Airway epithelial cell (primary cell): ENCODE data around the gene MRPL12. TPM values are rescaled to one million over a fixed set of nuclear protein-coding genes. Genes with fewer than 3 reads are reported as not detected.

Experiments used
- total RNA-seq: library from RNA; depleted of rRNA; stranded (reverse); fragments of >200 nt; gene quantifications from 2 replicates; pipeline ENCODE4 v1.2.3, GENCODE V29; 2015

The MRPL12 gene
- total RNA-seq, result 136 and 143 TPM in 2 replicates

DNA sequence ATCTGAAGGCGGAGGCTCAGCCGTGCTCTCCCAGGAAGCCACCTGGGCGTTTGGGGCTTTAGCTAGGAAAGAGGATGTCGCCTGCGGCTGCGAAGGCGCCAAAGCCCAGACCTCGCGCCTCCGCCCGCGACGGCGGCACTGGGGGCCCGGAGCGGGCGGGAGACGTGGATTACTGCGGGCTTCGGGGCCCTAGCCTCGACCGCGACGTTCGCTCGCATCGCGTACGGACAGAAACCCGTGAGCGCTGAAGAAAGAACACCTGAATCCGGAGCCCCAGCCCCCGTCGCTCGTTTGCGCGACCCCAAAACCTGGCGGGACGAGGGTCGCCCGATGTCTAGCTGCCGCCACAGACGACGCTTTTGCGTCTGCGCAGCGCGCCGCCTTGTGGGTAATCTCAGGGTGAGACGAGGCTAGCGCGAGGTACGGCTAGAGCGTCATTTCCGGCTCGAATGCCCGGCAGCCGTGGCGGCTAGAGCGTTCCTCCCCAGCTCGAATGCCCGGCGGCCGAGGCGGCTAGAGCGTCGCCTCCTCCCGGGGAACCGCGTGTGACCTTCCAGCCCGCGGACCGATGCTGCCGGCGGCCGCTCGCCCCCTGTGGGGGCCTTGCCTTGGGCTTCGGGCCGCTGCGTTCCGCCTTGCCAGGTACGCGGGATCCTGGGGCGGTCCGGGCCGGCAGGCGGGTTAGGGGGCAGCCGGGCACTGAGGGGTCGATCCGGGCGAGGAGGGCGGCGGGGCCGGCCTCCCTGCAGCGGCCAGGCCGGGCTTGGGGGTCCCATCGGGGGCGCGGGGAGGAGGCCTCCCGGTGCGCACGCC is at the start of gene MRPL12:
Gene MRPL12, plus strand, starts transcription at position 434 of the 813 bp plus-strand sequence. Its CDS starts 135 bp downstream, at position 569.

DNA sequence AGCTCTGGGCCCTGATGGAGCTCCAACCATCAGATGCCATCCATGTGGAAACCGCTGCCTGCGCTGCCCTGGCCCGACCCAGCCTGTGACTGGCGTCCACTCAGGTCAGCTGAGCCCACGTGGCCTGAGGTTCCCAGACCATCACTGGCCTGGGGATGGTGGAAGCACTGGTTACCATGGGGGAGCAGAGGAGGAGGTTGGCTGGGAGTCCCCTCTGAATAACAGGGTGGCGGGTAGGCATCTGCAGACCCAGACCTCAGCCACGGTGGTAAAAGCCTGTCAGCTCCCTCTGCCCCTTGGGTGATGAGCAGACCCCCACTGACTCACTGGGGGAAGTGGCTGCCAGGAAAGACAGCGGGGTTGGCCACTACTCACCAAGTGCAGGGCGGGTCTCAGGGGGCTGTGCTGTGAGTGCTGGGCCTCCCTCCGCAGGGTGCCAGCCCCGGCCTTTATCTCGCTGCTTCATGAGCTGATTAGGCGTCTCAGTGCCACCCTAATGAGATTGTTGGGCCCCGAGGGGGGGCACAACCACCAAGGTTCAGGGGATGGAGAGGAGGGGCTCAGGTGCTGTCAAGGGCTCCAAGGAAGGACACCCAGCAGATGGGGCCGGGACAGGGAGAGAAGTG is 46.9 kb upstream of the MRPL12 start, which contains the start of gene PDE6G:
Gene PDE6G, minus strand, starts transcription at position 425 of the 626 bp plus-strand sequence. CDS start 3,237 bp downstream, outside the sequence.

DNA sequence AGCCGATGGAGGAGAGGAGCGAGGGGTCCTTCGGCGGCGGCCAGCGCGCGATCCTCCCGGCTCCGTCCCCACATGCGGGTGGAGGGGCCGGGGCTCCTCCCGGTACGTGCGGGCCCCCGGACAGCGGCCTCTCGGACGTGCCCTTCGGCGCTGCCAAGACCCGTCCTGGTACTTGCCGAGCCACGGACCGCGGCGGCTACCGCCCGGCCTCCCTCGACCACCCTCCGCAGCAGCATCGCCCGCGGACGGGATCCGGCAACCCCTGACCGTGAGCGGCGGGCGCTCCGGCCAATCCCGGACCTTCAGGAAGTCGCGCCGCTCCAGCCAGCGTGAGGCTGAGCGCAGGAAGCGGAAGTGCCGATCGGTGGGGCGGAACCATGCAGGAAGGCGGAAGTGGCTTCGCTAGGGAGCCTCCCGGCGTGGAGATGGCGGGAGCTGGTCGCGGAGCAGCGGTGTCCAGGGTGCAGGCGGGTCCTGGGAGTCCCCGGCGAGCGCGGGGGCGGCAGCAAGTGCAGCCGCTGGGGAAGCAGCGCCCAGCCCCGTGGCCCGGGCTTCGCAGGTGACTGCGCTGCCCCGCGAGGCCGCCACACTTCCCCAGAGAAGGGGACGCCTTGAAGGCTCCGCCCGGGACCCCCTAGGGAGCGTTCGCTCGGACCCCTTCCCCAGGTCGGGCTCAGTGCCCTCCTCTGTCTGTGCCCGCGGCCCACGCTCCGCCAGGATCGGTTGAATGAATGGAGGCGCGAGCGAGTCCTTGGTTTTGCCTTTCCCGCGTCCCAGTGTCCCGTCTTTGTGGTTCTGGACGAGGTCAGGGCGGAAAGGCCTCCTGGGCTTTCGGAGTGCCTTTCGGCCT is 36.6 kb upstream of the MRPL12 start, which contains the start of the genes CCDC137 and OXLD1:
Gene CCDC137, plus strand, starts transcription at position 396 of the 850 bp plus-strand sequence. Its CDS starts 30 bp downstream, at position 426.
Gene OXLD1, minus strand, starts transcription at position 264 of the 850 bp plus-strand sequence. Its CDS starts 28 bp downstream, at position 236.

DNA sequence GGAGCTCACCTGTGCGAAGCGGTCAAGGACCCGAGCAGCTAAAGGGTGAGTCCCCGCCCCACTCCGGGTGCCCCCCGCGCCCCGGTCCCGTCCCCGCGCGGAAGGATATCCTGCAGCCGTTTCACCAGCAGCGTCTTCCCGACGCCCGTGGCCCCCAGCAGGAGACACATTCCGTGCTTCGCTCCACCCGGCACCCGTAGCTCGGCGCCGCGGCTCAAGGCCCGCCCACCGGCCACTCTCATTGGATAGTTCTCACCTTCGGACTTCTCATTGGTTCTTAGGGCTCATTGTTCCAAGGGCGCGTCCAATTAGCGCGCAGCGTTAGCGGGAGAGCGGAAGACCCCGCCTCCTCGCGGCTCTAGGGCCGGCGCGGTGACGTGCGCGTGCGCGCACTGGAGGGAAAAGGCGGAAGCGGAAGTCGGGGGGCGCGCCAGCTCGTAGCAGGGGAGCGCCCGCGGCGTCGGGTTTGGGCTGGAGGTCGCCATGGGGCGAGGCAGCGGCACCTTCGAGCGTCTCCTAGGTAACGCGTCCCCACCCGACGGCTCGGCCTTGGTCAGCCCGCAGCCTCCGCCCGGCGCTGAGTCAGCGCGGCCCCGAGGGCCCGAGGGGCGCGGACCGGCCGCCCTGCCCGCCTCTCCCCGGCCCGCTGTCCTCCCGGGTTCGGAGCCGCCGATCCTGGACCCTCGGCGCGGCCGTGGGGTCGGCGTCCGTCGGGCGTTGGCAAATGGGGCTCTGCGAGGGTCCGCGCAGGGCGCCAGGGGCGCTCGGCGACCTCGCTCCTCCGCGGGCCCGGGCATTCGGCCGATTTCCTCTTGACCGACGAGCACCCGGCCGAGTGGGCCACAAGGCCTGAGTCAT is 19.4 kb upstream of the MRPL12 start, which contains the start of the genes ARL16 and HGS:
Gene ARL16, minus strand, starts transcription at position 214 of the 858 bp plus-strand sequence. Its CDS starts 44 bp downstream, at position 170.
Gene HGS, plus strand, starts transcription at position 428 of the 858 bp plus-strand sequence. Its CDS starts 56 bp downstream, at position 484.

DNA sequence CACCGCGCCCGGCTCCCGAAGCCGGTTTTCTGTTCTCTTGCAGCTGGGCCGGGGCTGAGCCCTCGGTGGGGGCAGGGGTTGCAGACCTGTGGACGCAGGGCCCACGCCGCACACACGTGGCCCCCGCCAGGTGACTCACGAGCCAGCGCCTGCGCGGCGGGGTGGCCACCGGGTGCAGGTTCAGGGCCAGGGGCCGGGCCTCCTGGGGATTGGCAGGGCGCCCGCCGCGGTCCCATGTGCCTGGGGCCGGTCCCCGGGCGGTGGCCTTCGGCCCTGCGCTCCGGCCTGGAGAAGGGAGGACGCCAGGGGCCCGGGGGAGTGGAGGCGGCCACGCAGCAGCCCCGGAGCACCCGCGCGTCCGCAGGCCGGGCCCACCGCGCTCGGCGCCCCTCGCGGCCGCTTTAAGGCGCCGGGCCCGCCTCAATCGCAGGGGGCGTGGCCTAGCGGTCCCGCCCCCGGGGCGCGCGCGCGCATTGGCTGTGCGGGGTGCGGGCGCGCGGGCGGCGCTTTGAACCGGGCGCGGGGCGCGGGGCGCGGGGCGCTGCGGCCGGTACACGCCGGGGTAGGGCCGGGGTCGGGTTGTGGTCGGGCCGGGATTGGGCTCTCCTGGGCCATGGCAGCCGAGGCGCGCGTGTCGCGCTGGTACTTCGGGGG is 8.8 kb downstream of the MRPL12 start, which contains the start of gene SLC25A10:
Gene SLC25A10, plus strand, starts transcription at position 471 of the 654 bp plus-strand sequence. Its CDS starts 143 bp downstream, at position 614.

Other genes with a start within 250 kb of the MRPL12 start
- 6,098 and 7,194 TPM in 2 replicates for gene ACTG1, start 190.6 kb upstream of the MRPL12 start, total RNA-seq
- 0.14 TPM in 1 of 2 replicates, not detected in the other for gene FSCN2, start 175.0 kb upstream of the MRPL12 start, total RNA-seq
- 29.6 and 38.2 TPM in 2 replicates for gene FAAP100, start 151.0 kb upstream of the MRPL12 start, total RNA-seq
- 45.6 and 57.5 TPM in 2 replicates for gene NPLOC4, start 66.3 kb upstream of the MRPL12 start, total RNA-seq
- 0.63 and 0.74 TPM in 2 replicates for gene TSPAN10, start 66.2 kb upstream of the MRPL12 start, total RNA-seq
- gene PDE6G, start 46.8 kb upstream of the MRPL12 start, total RNA-seq, result 1.4 TPM in 1 of 2 replicates, not detected in the other
- gene OXLD1, start 36.8 kb upstream of the MRPL12 start, total RNA-seq, result 27.8 and 34.8 TPM in 2 replicates
- 23.0 and 27.5 TPM in 2 replicates for gene CCDC137, start 36.6 kb upstream of the MRPL12 start, total RNA-seq
- 45.1 and 45.5 TPM in 2 replicates for gene ARL16, start 19.6 kb upstream of the MRPL12 start, total RNA-seq
- gene HGS, start 19.4 kb upstream of the MRPL12 start, total RNA-seq, result 79.4 and 92.7 TPM in 2 replicates
- gene SLC25A10, start 8.9 kb downstream of the MRPL12 start, total RNA-seq, result 56.4 and 66.7 TPM in 2 replicates
- gene GCGR, start 100.8 kb downstream of the MRPL12 start, total RNA-seq, result not detected in 2 replicates
- gene MCRIP1, start 129.9 kb downstream of the MRPL12 start, total RNA-seq, result 34.9 and 50.1 TPM in 2 replicates
- not detected in 2 replicates for gene PPP1R27, start 131.7 kb downstream of the MRPL12 start, total RNA-seq
- gene P4HB, start 157.2 kb downstream of the MRPL12 start, total RNA-seq, result 1,284 and 1,865 TPM in 2 replicates
- gene ARHGDIA, start 168.0 kb downstream of the MRPL12 start, total RNA-seq, result 326 and 351 TPM in 2 replicates
- 184 and 208 TPM in 2 replicates for gene ALYREF, start 188.2 kb downstream of the MRPL12 start, total RNA-seq
- 235 and 300 TPM in 2 replicates for gene ANAPC11, start 188.4 kb downstream of the MRPL12 start, total RNA-seq
- 3.0 TPM in 1 of 2 replicates, not detected in the other for gene NPB, start 198.9 kb downstream of the MRPL12 start, total RNA-seq
- 50.9 and 54.8 TPM in 2 replicates for gene PCYT2, start 208.0 kb downstream of the MRPL12 start, total RNA-seq
- gene SIRT7, start 214.8 kb downstream of the MRPL12 start, total RNA-seq, result 32.9 and 35.1 TPM in 2 replicates
- 9.5 and 12.1 TPM in 2 replicates for gene MAFG, start 224.4 kb downstream of the MRPL12 start, total RNA-seq
- 55.8 and 60.5 TPM in 2 replicates for gene PYCR1, start 233.9 kb downstream of the MRPL12 start, total RNA-seq
- gene MYADML2, start 243.9 kb downstream of the MRPL12 start, total RNA-seq, result not detected in 2 replicates